ENCODE measurements around the gene NAV1. TPM values are rescaled to one million over a fixed set of nuclear protein-coding genes. Genes with fewer than 3 reads are reported as not detected.

Gene NAV1, protein sequence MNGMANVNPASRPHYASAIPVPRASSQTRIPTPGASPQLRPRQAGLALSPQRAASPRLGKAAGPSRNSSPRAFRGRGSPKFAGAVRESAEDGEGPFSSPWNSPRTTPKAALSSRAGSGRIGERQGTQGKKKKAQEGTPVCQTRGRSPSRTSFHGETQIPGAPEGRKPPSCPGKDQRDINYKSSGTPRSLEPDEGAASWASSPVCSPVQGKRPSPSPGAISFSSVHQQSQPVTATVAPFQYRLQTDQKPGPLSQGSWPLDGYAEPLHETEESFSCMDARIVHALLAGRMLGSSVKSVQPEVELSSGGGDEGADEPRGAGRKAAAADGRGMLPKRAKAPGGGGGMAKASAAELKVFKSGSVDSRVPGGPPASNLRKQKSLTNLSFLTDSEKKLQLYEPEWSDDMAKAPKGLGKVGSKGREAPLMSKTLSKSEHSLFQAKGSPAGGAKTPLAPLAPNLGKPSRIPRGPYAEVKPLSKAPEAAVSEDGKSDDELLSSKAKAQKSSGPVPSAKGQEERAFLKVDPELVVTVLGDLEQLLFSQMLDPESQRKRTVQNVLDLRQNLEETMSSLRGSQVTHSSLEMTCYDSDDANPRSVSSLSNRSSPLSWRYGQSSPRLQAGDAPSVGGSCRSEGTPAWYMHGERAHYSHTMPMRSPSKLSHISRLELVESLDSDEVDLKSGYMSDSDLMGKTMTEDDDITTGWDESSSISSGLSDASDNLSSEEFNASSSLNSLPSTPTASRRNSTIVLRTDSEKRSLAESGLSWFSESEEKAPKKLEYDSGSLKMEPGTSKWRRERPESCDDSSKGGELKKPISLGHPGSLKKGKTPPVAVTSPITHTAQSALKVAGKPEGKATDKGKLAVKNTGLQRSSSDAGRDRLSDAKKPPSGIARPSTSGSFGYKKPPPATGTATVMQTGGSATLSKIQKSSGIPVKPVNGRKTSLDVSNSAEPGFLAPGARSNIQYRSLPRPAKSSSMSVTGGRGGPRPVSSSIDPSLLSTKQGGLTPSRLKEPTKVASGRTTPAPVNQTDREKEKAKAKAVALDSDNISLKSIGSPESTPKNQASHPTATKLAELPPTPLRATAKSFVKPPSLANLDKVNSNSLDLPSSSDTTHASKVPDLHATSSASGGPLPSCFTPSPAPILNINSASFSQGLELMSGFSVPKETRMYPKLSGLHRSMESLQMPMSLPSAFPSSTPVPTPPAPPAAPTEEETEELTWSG (N-terminal part only)
- total RNA-seq (2011; cell fraction: chromatin; rRNA removed; ENCODE audit: low replicate concordance), result 12.5 and 15.1 TPM in 2 replicates
- total RNA-seq (2011; cell fraction: nucleolus; rRNA removed), result 5.0 and 6.2 TPM in 2 replicates
- total RNA-seq (2011; cell fraction: nucleoplasm; rRNA removed), result 10.3 and 12.7 TPM in 2 replicates
- total RNA-seq (2014; rRNA removed), result 4.5 and 4.9 TPM in 2 replicates
- total RNA-seq (2014; rRNA removed; fragmentation: Illumina TruSeq; extraction: Trizol), result 3.2 and 3.7 TPM in 2 replicates
- total RNA-seq (2015; rRNA removed; fragmentation: Illumina TruSeq; extraction: Trizol), result 2.9 and 3.3 TPM in 2 replicates
- 15.4 and 16.8 TPM in 2 replicates for total RNA-seq (2021)
- polyA plus RNA-seq (2011; rRNA removed), result 0.91 TPM in 2 replicates
- 0.63 and 0.92 TPM in 2 replicates for polyA plus RNA-seq (2011; cell fraction: cytosol; rRNA removed)
- polyA plus RNA-seq (2011; cell fraction: nucleus; rRNA removed), result 2.0 and 4.7 TPM in 2 replicates
- polyA plus RNA-seq (2012), result 16.3 and 25.4 TPM in 2 replicates
- 10.7 and 13.2 TPM in 2 replicates for polyA plus RNA-seq (2014; fragmentation: Illumina TruSeq; extraction: Trizol)
- polyA plus RNA-seq (2014; fragmentation: Nextera tagmentation; extraction: Ambion mirVana), result 1 to 10 TPM; 1.8 to 2.1 TPM
- polyA plus RNA-seq (2014; rRNA removed), result 4.2 and 5.6 TPM in 2 replicates
- 1.5 and 1.9 TPM in 2 replicates for polyA minus RNA-seq (2011; rRNA and poly(A)+ RNA removed)
- 3.9 and 4.1 TPM in 2 replicates for polyA minus RNA-seq (2011; cell fraction: cytosol; rRNA and poly(A)+ RNA removed)
- polyA minus RNA-seq (2011; cell fraction: nucleus; rRNA and poly(A)+ RNA removed), result 2.9 and 3.0 TPM in 2 replicates
- Bru-seq, nascent RNA, result percentile 63 among the genes with signal in this experiment
- BruChase-seq, experiment 1, labeled RNA remaining after a 2-hour chase, result percentile 51 among the genes with signal in this experiment
- percentile 50 among the genes with signal in this experiment for BruChase-seq, experiment 2, labeled RNA remaining after a 6-hour chase
- long read RNA-seq, experiment 1, partial matches to known transcripts, result 4 of 10 reads
- long read RNA-seq, experiment 1, other reads (novel, unspliced or antisense), result 6 of 10 reads
- long read RNA-seq, experiment 2, partial matches to known transcripts, result 2 of 5 reads
- long read RNA-seq, experiment 2, other reads (novel, unspliced or antisense), result 3 of 5 reads
- long read RNA-seq, experiment 3, result 0 reads

DNA sequence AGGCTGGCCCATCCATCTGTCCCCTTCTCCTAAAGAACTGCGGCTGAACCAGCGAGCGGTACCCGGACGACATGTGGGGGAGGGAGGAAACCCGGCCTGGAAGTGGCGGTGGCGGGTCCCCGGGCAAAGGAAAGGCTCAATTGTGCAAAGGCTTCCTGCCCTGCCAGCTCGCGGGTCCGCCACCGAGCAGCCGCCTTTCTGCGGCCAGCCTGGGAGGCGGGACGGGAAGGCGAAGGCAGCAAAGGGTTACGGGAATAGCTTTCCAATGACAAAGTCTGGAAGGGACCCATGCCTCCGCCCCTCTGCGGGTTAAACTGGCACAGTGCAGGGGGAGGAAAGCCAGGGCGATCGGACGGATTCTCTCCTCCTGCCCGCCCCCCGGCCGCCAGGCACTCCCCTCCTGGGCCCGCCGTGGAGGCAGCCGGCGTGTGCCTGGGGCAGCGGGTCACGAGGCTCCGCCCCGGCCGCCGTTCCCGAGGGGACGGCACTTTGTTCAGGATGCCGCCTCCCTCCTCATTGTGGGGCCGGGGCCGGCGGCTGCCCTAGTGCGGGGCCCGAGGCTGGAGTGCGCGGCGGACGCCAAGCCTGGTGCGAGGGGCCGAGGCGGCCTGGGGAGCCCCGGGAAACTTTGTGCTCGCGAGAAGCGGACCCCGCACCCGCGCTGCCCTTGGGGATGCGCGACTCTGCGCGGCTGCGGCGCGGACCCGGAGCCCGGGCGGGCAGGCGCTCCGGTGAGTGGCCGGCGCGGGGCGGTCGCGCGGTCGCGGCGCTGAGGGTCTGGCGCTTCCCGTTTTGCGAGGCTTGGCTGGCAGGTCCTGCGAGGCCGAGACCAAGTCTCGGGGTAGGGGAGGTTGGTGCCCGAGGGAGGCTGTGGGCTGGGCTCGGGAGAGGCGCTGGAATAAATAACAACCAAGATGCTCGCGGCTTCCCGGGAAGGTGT, at the start of gene NAV1:
Gene NAV1 (plus strand): TSS at position 516 of the 940 bp plus-strand sequence. CDS start 83,758 bp downstream, outside the sequence.
- 17% methylated on average over 73 of the region's 93 CpGs for WGBS (ENCODE audit: insufficient coverage, low coverage, missing lambda C conversion rate)
- peak in 3 of 4 experiments; percentile 24 to 58 (median 58) for DNase-seq (ENCODE audit: extremely low read depth in 1 of 4, low spot score in 3 of 4)
- ChIA-PET CTCF (ENCODE audit: low intra/inter-chr PET ratio) (no interaction called here), POLR2A (interaction anchor here (0.6 to 1.4 kb wide), 5 partner anchors 13 to 288 kb away, joined by 3 to 9 read pairs (median 3); no protein-coding TSS in a partner anchor)
- H3K9me1 ChIP-seq (ENCODE audit: control insufficient read depth, insufficient read depth, low read length), result no peaks in the 10 kb centered on the region
- in situ Hi-C loops (cut with MboI), result no loop called here
- H3K4me2 ChIP-seq (ENCODE audit: insufficient read depth, low read length), result peak within 1 kb of the TSS; percentile 29
- intact Hi-C loops (cut with micrococcal nuclease), result loop anchor here (10.0 kb wide), 1 partner anchor 436 kb away; no protein-coding TSS in a partner anchor
- H3K27me3 ChIP-seq (ENCODE audit: control insufficient read depth in 2 of 2, insufficient read depth in 2 of 2, low read length in 2 of 2), result peaks cover 25 to 44% of the 10 kb centered on the region in 2 experiments
- peak within 1 kb of the TSS; percentile 3; the same call in 1 of the 2 replicates for H2AFZ ChIP-seq (ENCODE audit: low read depth, low read length)
- H3K4me1 ChIP-seq (replicated peaks in 1 of 2; ENCODE audit: control insufficient read depth in 2 of 2, insufficient read depth in 2 of 2, low read length in 2 of 2), result peaks cover 23 to 28% of the 10 kb centered on the region in 2 experiments
- H3K79me2 ChIP-seq (ENCODE audit: control insufficient read depth, insufficient read depth, low read length), result no peaks in the 10 kb centered on the region
- H3K27ac ChIP-seq (ENCODE audit: extremely low read depth, low read depth, low read length), result no peak within 1 kb of the TSS
- peak within 1 kb of the TSS in 1 of 2 experiments; percentile 24; a peak in 1 of 4 replicates for H3K9ac ChIP-seq (ENCODE audit: insufficient read depth in 1 of 2, low read depth in 2 of 2, low read length in 2 of 2)
- no peaks in the 10 kb centered on the region for H3K36me3 ChIP-seq (ENCODE audit: control insufficient read depth, insufficient read depth, low read length)
- no peaks in the 10 kb centered on the region for H3K9me3 ChIP-seq (replicated peaks; ENCODE audit: control insufficient read depth, insufficient read depth, low read depth, low read length)
- no peak for FAIRE-seq
- no TSS peak for BruUV-seq (replicated peaks)
- no peaks in the 10 kb centered on the region for H4K20me1 ChIP-seq (replicated peaks; ENCODE audit: control insufficient read depth, insufficient read depth, low read length)
- peak; percentile 19; the same call in 2 of the 3 replicates for ATAC-seq
- H3K4me3 ChIP-seq, result no peak within 1 kb of the TSS; the same call in 1 of the 2 replicates
- TF ChIP-seq, protein P1, sequence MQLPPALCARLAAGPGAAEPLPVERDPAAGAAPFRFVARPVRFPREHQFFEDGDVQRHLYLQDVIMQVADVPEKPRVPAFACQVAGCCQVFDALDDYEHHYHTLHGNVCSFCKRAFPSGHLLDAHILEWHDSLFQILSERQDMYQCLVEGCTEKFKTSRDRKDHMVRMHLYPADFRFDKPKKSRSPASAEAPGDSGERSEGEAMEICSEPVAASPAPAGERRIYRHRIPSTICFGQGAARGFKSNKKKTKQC (CRISPR knock-in tag; IDR thresholded peaks at IDR 0.05), result 0 out of 2 replicates have a peak, but pooled peaks have one; percentile 11
- TF ChIP-seq, protein P2, sequence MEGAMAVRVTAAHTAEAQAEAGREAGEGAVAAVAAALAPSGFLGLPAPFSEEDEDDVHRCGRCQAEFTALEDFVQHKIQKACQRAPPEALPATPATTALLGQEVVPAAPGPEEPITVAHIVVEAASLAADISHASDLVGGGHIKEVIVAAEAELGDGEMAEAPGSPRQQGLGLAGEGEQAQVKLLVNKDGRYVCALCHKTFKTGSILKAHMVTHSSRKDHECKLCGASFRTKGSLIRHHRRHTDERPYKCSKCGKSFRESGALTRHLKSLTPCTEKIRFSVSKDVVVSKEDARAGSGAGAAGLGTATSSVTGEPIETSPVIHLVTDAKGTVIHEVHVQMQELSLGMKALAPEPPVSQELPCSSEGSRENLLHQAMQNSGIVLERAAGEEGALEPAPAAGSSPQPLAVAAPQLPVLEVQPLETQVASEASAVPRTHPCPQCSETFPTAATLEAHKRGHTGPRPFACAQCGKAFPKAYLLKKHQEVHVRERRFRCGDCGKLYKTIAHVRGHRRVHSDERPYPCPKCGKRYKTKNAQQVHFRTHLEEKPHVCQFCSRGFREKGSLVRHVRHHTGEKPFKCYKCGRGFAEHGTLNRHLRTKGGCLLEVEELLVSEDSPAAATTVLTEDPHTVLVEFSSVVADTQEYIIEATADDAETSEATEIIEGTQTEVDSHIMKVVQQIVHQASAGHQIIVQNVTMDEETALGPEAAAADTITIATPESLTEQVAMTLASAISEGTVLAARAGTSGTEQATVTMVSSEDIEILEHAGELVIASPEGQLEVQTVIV (CRISPR knock-in tag; IDR thresholded peaks at IDR 0.05; ENCODE audit: borderline replicate concordance), result peak; percentile 34; the same call in 1 of the 2 replicates
- TF ChIP-seq, protein P3, sequence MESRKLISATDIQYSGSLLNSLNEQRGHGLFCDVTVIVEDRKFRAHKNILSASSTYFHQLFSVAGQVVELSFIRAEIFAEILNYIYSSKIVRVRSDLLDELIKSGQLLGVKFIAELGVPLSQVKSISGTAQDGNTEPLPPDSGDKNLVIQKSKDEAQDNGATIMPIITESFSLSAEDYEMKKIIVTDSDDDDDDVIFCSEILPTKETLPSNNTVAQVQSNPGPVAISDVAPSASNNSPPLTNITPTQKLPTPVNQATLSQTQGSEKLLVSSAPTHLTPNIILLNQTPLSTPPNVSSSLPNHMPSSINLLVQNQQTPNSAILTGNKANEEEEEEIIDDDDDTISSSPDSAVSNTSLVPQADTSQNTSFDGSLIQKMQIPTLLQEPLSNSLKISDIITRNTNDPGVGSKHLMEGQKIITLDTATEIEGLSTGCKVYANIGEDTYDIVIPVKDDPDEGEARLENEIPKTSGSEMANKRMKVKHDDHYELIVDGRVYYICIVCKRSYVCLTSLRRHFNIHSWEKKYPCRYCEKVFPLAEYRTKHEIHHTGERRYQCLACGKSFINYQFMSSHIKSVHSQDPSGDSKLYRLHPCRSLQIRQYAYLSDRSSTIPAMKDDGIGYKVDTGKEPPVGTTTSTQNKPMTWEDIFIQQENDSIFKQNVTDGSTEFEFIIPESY (CRISPR knock-in tag; IDR thresholded peaks at IDR 0.05), result peak; percentile 61

All from K562 (cell line).